HepG2 (cell line): ENCODE measurements around the gene DOK4. TPM values are rescaled to one million over a fixed set of nuclear protein-coding genes. Genes with fewer than 3 reads are reported as not detected.

Source experiments
- CENPT ChIP-seq: sonication (generic); formaldehyde crosslinking; IDR thresholded peaks from 2 replicates; pipeline ENCODE4 v1.8.0; 2022; ENCODE audit warnings: low read depth, mild to moderate bottlenecking, moderate library complexity, missing genetic modification reagents
- CHD4 ChIP-seq: fragments of 200-600 bp; sonication (generic); IDR thresholded peaks from 2 replicates; pipeline ENCODE4 v1.7.0; 2017; ENCODE audit warnings: mild to moderate bottlenecking, low read length, borderline replicate concordance
- EED ChIP-seq: sonication (generic); formaldehyde crosslinking; IDR thresholded peaks from 2 replicates; pipeline ENCODE4 v1.5.0; 2020; ENCODE audit warnings: mild to moderate bottlenecking, missing genetic modification reagents
- FOXC1 ChIP-seq: sonication (generic); formaldehyde crosslinking; IDR thresholded peaks from 2 replicates; pipeline ENCODE4 v1.8.0; 2022; ENCODE audit warnings: mild to moderate bottlenecking, missing genetic modification reagents, borderline replicate concordance
- PATZ1 ChIP-seq: sonication (generic); formaldehyde crosslinking; IDR thresholded peaks from 2 replicates; pipeline ENCODE4 v1.4.0; 2020; ENCODE audit warnings: missing genetic modification reagents
- REXO4 ChIP-seq: sonication (generic); formaldehyde crosslinking; IDR thresholded peaks from 2 replicates; pipeline ENCODE4 v1.8.0; 2022; ENCODE audit warnings: missing genetic modification reagents, mild to moderate bottlenecking, borderline replicate concordance
- SKI ChIP-seq: fragments of 450-650 bp; IDR thresholded peaks from one replicate; pipeline ENCODE4 v1.6.1; 2018; ENCODE audit warnings: mild to moderate bottlenecking; ENCODE audit not compliant: partially characterized antibody
- TBL1XR1 ChIP-seq: fragments of 150-350 bp; IDR thresholded peaks from 2 replicates; pipeline ENCODE4 v1.6.1; 2014; ENCODE audit warnings: borderline replicate concordance, low read length; ENCODE audit not compliant: partially characterized antibody
- WIZ ChIP-seq: sonication (generic); formaldehyde crosslinking; IDR thresholded peaks from 2 replicates; pipeline ENCODE4 v1.5.1; 2020; ENCODE audit warnings: mild to moderate bottlenecking, missing genetic modification reagents
- ZBTB1 ChIP-seq: sonication (generic); formaldehyde crosslinking; IDR thresholded peaks from 2 replicates; pipeline ENCODE4 v1.4.0; 2020; ENCODE audit warnings: missing genetic modification reagents, borderline replicate concordance
- ZFP36L1 ChIP-seq: sonication (generic); formaldehyde crosslinking; IDR thresholded peaks from 2 replicates; pipeline ENCODE4 v1.8.0; 2022; ENCODE audit warnings: mild to moderate bottlenecking, missing genetic modification reagents, moderate library complexity
- ZNF30 ChIP-seq: sonication (generic); formaldehyde crosslinking; IDR thresholded peaks from 2 replicates; pipeline ENCODE4 v1.5.0; 2020; ENCODE audit warnings: mild to moderate bottlenecking, missing genetic modification reagents
- ZNF432 ChIP-seq: sonication (generic); formaldehyde crosslinking; IDR thresholded peaks from 2 replicates; pipeline ENCODE4 v1.5.0; 2020; ENCODE audit warnings: missing genetic modification reagents, mild to moderate bottlenecking, borderline replicate concordance
- ZNF775 ChIP-seq: sonication (generic); formaldehyde crosslinking; IDR thresholded peaks from 2 replicates; pipeline ENCODE4 v1.4.0; 2020; ENCODE audit warnings: missing genetic modification reagents, mild to moderate bottlenecking, moderate library complexity, borderline replicate concordance
- polyA plus RNA-seq, 8 experiments: library from polyadenylated mRNA; depleted of rRNA in 3 of 8; stranded (reverse) in 7 of 8; unstranded in 1 of 8; fragments of >200 nt; fragmentation: Illumina TruSeq in 4 of 8; extraction: Trizol in 4 of 8; gene quantifications; 2 replicates each; pipeline versions ENCODE4 v1.2.1 to v1.2.3, GENCODE V29; 2011 to 2016; ENCODE audit warnings: low read depth in 4 of 8, missing spikeins in 1 of 8, mixed read lengths in 1 of 8; ENCODE audit not compliant: insufficient read depth in 1 of 8
- total RNA-seq, 5 experiments: library from RNA; depleted of rRNA; stranded (reverse); fragments of >200 nt; fragmentation: Illumina TruSeq; extraction: Trizol; gene quantifications; 2 replicates each; pipeline ENCODE4 v1.2.3, GENCODE V29; 2016; ENCODE audit warnings: low read depth in 1 of 5
- TF ChIP-seq, protein P1 (sequence below): sonication (generic); formaldehyde crosslinking; IDR thresholded peaks from 2 replicates; pipeline ENCODE4 v1.5.0; 2020; ENCODE audit warnings: missing genetic modification reagents, mild to moderate bottlenecking, borderline replicate concordance
- TF ChIP-seq, protein P2 (sequence below): IDR thresholded peaks from 2 replicates; pipeline ENCODE4 v1.6.1; 2016; ENCODE audit warnings: missing compliant biosample characterization, missing genetic modification reagents, borderline replicate concordance
- TF ChIP-seq, protein P3 (sequence below): sonication (generic); formaldehyde crosslinking; IDR thresholded peaks from 2 replicates; pipeline ENCODE4 v1.4.0; 2020; ENCODE audit warnings: missing genetic modification reagents
- TF ChIP-seq, protein P4 (sequence below): IDR thresholded peaks from 2 replicates; pipeline ENCODE4 v1.6.1; 2012; ENCODE audit warnings: inconsistent platforms
- TF ChIP-seq, protein P5 (sequence below): IDR thresholded peaks from 2 replicates; pipeline ENCODE4 v1.6.1; 2018; ENCODE audit warnings: missing genetic modification reagents

Gene DOK4
- total and polyA plus RNA-seq, 2 of the 13 experiments (the other 11 are each of a cell fraction or from before 2014, with no cell fraction given) = 52.7 to 70.0 TPM

- TF ChIP-seq, protein P1, sequence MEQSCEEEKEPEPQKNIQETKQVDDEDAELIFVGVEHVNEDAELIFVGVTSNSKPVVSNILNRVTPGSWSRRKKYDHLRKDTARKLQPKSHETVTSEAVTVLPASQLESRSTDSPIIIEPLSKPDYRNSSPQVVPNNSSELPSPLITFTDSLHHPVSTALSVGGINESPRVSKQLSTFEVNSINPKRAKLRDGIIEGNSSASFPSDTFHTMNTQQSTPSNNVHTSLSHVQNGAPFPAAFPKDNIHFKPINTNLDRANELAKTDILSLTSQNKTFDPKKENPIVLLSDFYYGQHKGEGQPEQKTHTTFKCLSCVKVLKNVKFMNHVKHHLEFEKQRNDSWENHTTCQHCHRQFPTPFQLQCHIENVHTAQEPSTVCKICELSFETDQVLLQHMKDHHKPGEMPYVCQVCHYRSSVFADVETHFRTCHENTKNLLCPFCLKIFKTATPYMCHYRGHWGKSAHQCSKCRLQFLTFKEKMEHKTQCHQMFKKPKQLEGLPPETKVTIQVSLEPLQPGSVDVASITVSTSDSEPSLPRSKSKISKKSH (CRISPR knock-in tag) = peak; percentile 98
- 0 out of 2 replicates have a peak, but pooled peaks have one; percentile 60 for TF ChIP-seq WIZ
- 0 out of 2 replicates have a peak, but pooled peaks have one; percentile 14 for TF ChIP-seq ZBTB1
- TF ChIP-seq, protein P2, sequence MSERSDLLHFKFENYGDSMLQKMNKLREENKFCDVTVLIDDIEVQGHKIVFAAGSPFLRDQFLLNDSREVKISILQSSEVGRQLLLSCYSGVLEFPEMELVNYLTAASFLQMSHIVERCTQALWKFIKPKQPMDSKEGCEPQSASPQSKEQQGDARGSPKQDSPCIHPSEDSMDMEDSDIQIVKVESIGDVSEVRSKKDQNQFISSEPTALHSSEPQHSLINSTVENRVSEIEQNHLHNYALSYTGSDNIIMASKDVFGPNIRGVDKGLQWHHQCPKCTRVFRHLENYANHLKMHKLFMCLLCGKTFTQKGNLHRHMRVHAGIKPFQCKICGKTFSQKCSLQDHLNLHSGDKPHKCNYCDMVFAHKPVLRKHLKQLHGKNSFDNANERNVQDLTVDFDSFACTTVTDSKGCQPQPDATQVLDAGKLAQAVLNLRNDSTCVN (CRISPR knock-in tag) = peak; percentile 93
- TF ChIP-seq FOXC1 (CRISPR knock-in tag) = peak; percentile 76; the same call in 1 of the 2 replicates
- TF ChIP-seq EED (CRISPR knock-in tag) = peak; percentile 31; the same call in 1 of the 2 replicates
- TF ChIP-seq ZNF775 (CRISPR knock-in tag) = no peak
- TF ChIP-seq CHD4 = no peak
- TF ChIP-seq REXO4 (CRISPR knock-in tag) = no peak
- TF ChIP-seq ZFP36L1 (CRISPR knock-in tag) = peak; percentile 96
- no peak for TF ChIP-seq ZNF30 (CRISPR knock-in tag)
- TF ChIP-seq CENPT (CRISPR knock-in tag) = peak; percentile 84; the same call in 1 of the 2 replicates
- peak; percentile 81 for TF ChIP-seq SKI
- no peak for TF ChIP-seq ZNF432
- peak; percentile 22 for TF ChIP-seq TBL1XR1
- TF ChIP-seq, protein P3, sequence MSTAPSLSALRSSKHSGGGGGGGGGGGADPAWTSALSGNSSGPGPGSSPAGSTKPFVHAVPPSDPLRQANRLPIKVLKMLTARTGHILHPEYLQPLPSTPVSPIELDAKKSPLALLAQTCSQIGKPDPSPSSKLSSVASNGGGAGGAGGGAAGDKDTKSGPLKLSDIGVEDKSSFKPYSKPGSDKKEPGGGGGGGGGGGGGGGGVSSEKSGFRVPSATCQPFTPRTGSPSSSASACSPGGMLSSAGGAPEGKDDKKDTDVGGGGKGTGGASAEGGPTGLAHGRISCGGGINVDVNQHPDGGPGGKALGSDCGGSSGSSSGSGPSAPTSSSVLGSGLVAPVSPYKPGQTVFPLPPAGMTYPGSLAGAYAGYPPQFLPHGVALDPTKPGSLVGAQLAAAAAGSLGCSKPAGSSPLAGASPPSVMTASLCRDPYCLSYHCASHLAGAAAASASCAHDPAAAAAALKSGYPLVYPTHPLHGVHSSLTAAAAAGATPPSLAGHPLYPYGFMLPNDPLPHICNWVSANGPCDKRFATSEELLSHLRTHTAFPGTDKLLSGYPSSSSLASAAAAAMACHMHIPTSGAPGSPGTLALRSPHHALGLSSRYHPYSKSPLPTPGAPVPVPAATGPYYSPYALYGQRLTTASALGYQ (CRISPR knock-in tag) = peak; percentile 88
- TF ChIP-seq, protein P4, sequence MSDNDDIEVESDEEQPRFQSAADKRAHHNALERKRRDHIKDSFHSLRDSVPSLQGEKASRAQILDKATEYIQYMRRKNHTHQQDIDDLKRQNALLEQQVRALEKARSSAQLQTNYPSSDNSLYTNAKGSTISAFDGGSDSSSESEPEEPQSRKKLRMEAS = peak; percentile 78
- peak; percentile 87 for TF ChIP-seq PATZ1 (CRISPR knock-in tag)
- TF ChIP-seq, protein P5, sequence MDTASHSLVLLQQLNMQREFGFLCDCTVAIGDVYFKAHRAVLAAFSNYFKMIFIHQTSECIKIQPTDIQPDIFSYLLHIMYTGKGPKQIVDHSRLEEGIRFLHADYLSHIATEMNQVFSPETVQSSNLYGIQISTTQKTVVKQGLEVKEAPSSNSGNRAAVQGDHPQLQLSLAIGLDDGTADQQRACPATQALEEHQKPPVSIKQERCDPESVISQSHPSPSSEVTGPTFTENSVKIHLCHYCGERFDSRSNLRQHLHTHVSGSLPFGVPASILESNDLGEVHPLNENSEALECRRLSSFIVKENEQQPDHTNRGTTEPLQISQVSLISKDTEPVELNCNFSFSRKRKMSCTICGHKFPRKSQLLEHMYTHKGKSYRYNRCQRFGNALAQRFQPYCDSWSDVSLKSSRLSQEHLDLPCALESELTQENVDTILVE (CRISPR knock-in tag) = peak; percentile 95
These were observed 23.9 kb downstream of the DOK4 start, which contains the start of gene POLR2C (continued) for GRCh38 chr16:57462209-57462977.
